ENCODE results near the gene CDH13. TPM values are rescaled to one million over a fixed set of nuclear protein-coding genes. Genes with fewer than 3 reads are reported as not detected.

Gene CDH13
- total RNA-seq, 1 donor from 2014 or later: 45.1 TPM

- peaks cover 15% of the 10 kb centered on the region for H3K36me3 Mint-ChIP-seq (ENCODE audit: low read depth)
- H3K4me1 Mint-ChIP-seq (ENCODE audit: low read depth): peaks cover 35% of the 10 kb centered on the region
- no peaks in the 10 kb centered on the region for H3K27me3 Mint-ChIP-seq (ENCODE audit: low read depth)
- peak overlapping the region; percentile 17 for H3K27ac Mint-ChIP-seq (ENCODE audit: unreplicated experiment)
- no peaks in the 10 kb centered on the region for H3K9me3 Mint-ChIP-seq (ENCODE audit: low read depth)
- H3K4me3 Mint-ChIP-seq (ENCODE audit: unreplicated experiment): no peak overlapping the region
- no peak for TF ChIP-seq CTCF (IDR thresholded peaks at IDR 0.05)
- DNase-seq (ENCODE audit: low spot score): no peak
Measured at GRCh38 chr16:83810901-83811300, 1184.1 kb downstream of the CDH13 start.

DNA sequence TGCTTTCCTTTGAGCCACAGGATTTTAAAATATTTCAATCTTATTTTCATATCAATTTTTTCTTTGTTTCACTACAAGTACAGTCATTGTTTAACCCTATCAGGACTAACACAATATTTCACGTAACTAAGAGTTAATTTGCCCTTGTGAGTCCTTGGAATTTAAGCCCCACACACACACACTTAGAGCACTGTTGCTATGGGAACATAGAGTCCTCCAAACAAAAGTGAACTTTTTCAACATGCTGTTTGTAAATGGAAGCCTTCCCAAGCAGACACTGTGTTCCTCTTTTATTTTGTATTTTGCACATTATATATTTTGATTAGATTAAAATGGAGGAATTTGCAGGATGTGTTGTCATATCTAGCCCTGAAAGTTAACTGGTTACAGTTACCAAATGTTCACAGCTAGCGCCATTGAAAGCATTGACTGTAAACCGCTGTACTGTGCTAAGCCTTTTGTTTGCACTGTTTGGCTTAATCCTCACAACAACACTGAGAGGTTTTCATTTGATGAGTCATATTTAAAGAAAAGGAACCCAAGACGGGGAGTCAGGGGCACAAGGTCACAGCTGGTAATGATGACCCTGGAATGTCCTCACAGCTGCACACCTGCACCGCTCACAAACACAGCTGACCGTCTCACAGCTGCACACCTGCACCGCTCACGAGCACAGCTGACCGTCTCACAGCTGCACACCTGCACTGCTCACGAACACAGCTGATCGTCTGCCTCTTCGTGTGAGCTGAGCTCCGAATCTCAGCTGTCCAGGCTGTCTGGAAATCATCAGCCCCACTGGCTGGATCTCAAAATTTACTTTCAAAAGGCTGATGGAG lies 1187.3 kb downstream of the CDH13 start:
- peaks cover 2% of the 10 kb centered on the region for H3K27me3 Mint-ChIP-seq (ENCODE audit: low read depth)
- no peak for DNase-seq (ENCODE audit: low spot score)
- no peak for TF ChIP-seq CTCF (IDR thresholded peaks at IDR 0.05)
- peaks cover 26% of the 10 kb centered on the region for H3K4me1 Mint-ChIP-seq (ENCODE audit: low read depth)
- H3K4me3 Mint-ChIP-seq (ENCODE audit: unreplicated experiment): no peak overlapping the region
- H3K9me3 Mint-ChIP-seq (ENCODE audit: low read depth): no peaks in the 10 kb centered on the region
- H3K27ac Mint-ChIP-seq (ENCODE audit: unreplicated experiment): peak overlapping the region; percentile 41
- peaks cover 15% of the 10 kb centered on the region for H3K36me3 Mint-ChIP-seq (ENCODE audit: low read depth)

DNA sequence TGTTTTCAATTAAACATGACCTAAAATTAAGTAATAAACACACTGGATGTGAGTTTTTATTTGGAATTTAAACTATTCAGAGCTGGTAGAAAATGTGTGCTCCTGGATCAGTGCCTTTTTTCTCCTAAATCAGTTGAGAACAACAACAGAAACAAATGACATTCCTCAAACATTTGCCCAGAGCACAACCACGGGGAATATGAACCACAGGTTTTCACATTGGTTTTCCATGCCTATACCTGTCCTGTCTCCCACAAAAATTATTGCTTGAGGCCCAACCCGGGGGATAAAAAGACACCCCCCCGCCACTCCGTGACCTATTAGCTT lies 1187.9 kb downstream of the CDH13 start:
- Mint-ChIP-seq H3K27ac (ENCODE audit: unreplicated experiment) (peak overlapping the region; percentile 23), H3K4me1 (ENCODE audit: low read depth) (peaks cover 23% of the 10 kb centered on the region), H3K36me3 (ENCODE audit: low read depth) (peaks cover 13% of the 10 kb centered on the region), H3K4me3 (ENCODE audit: unreplicated experiment) (no peak overlapping the region), H3K27me3 (ENCODE audit: low read depth) (peaks cover 2% of the 10 kb centered on the region), H3K9me3 (ENCODE audit: low read depth) (no peaks in the 10 kb centered on the region)
- no peak for DNase-seq (ENCODE audit: low spot score)
- TF ChIP-seq CTCF (IDR thresholded peaks at IDR 0.05): no peak

DNA sequence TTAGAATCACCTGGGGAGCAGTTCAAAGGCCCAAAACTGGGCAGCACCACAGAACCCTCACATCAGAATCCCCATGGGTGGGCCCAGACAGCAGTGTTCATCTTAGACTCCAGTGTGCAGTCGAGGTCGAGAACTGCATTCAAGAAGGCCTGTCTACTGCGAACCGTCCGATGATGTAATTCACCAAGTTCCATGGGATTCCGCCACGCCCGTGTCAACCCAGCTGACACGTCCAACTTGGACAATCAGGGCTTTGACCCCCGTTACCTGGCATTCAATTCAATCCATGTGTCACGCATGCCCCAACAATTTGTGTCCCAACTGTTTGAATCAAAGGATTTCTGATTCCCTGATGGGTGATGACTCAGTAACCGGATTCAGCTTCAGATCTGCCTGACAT lies 1190.3 kb downstream of the CDH13 start:
- peaks cover 12% of the 10 kb centered on the region for H3K4me1 Mint-ChIP-seq (ENCODE audit: low read depth)
- no peaks in the 10 kb centered on the region for H3K9me3 Mint-ChIP-seq (ENCODE audit: low read depth)
- peaks cover 5% of the 10 kb centered on the region for H3K27me3 Mint-ChIP-seq (ENCODE audit: low read depth)
- H3K36me3 Mint-ChIP-seq (ENCODE audit: low read depth): peaks cover 6% of the 10 kb centered on the region
- no peak overlapping the region for H3K27ac Mint-ChIP-seq (ENCODE audit: unreplicated experiment)
- no peak for DNase-seq (ENCODE audit: low spot score)
- no peak overlapping the region for H3K4me3 Mint-ChIP-seq (ENCODE audit: unreplicated experiment)
- no peak for TF ChIP-seq CTCF (IDR thresholded peaks at IDR 0.05)

DNA sequence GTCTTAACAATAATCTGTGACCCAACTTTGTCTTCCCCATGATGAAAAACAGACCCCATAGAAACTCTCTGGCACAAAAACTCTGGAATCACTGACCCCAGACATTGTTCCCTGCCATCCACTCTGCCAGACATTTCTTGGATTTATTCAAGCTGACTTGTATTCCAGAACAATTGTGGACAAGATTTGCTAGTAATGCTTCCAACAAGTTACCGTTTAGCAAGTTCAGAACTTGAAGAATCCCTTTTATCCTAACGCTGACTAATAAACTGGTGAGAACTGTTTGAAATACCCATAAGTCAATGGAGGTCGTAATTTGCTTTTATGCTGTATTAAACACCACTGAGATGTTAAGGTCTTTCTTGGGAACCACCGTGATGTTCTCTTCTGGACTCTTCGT lies 1191.5 kb downstream of the CDH13 start:
- Mint-ChIP-seq H3K27me3 (ENCODE audit: low read depth) (peaks cover 10% of the 10 kb centered on the region), H3K27ac (ENCODE audit: unreplicated experiment) (no peak overlapping the region), H3K9me3 (ENCODE audit: low read depth) (no peaks in the 10 kb centered on the region), H3K36me3 (ENCODE audit: low read depth) (no peaks in the 10 kb centered on the region), H3K4me1 (ENCODE audit: low read depth) (peaks cover 12% of the 10 kb centered on the region), H3K4me3 (ENCODE audit: unreplicated experiment) (no peak overlapping the region)
- no peak for DNase-seq (ENCODE audit: low spot score)
- TF ChIP-seq CTCF (IDR thresholded peaks at IDR 0.05): no peak
